SU-DHL-6 (cell line): ENCODE data around the gene RPS6KC1.

Source experiments
- EZH2phosphoT487 ChIP-seq: fragments of 200-600 bp; sonication (generic), shearing (Covaris generic); conservative IDR thresholded peaks from 2 replicates; pipeline ENCODE4 v1.6.1; 2018; ENCODE audit warnings: mild to moderate bottlenecking, antibody characterized with exemption, low read length, moderate library complexity, mixed read lengths
- TF ChIP-seq, protein P1 (sequence below): fragments of 200-600 bp; sonication (generic); IDR thresholded peaks from one replicate; pipeline ENCODE4 v1.5.1; 2017; ENCODE audit warnings: antibody characterized with exemption, mild to moderate bottlenecking, low read length, moderate library complexity; ENCODE audit not compliant: insufficient read depth, poor library complexity, severe bottlenecking

DNA sequence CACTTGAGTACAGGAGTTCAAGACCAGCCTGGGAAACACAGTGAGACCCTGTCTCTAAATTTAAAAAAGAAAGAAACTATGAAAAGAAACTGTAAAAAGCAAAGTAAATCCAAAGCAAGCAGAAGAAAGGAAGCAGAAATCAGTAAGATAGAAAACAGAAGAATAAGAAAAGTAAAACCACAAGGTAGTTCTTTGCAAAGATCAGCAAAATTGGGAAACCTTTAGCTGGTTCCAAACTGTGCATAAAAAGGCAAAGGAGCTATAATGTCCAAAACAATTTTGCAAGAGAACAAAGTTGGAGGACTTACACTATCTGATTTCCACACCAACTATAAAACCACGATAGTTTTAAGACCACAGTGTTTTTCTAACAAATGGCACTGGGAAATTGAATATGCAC, 218.8 kb downstream of the RPS6KC1 start:
- TF ChIP-seq, protein P1, sequence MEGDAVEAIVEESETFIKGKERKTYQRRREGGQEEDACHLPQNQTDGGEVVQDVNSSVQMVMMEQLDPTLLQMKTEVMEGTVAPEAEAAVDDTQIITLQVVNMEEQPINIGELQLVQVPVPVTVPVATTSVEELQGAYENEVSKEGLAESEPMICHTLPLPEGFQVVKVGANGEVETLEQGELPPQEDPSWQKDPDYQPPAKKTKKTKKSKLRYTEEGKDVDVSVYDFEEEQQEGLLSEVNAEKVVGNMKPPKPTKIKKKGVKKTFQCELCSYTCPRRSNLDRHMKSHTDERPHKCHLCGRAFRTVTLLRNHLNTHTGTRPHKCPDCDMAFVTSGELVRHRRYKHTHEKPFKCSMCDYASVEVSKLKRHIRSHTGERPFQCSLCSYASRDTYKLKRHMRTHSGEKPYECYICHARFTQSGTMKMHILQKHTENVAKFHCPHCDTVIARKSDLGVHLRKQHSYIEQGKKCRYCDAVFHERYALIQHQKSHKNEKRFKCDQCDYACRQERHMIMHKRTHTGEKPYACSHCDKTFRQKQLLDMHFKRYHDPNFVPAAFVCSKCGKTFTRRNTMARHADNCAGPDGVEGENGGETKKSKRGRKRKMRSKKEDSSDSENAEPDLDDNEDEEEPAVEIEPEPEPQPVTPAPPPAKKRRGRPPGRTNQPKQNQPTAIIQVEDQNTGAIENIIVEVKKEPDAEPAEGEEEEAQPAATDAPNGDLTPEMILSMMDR: no peak
- no peak for TF ChIP-seq EZH2phosphoT487
